K562 (cell line): Measurements from ENCODE around the gene CACNA2D2. TPM values are rescaled to one million over a fixed set of nuclear protein-coding genes. Genes with fewer than 3 reads are reported as not detected.

Source experiments
- CCAR2 ChIP-seq: fragments of 200-400 bp; formaldehyde crosslinking; IDR thresholded peaks from 2 replicates; pipeline ENCODE4 v1.6.1; 2017; ENCODE audit warnings: mild to moderate bottlenecking, low read depth, low read length
- CXXC5 ChIP-seq: fragments of 250-450 bp; sonication (Bioruptor Pico); IDR thresholded peaks from 2 replicates; pipeline ENCODE4 v1.8.0; 2022; ENCODE audit warnings: inconsistent platforms, mild to moderate bottlenecking, moderate library complexity
- GABPA ChIP-seq: fragments of 200-800 bp; sonication (Bioruptor generic); conservative IDR thresholded peaks from 2 replicates; pipeline ENCODE4 v1.6.1; 2016; ENCODE audit warnings: low read depth, missing genetic modification characterization, missing compliant biosample characterization
- GTF2E2 ChIP-seq: fragments of 200-800 bp; sonication (Bioruptor generic); IDR thresholded peaks from 2 replicates; pipeline ENCODE4 v1.6.1; 2016; ENCODE audit warnings: missing genetic modification characterization, missing compliant biosample characterization
- KAT7 ChIP-seq: sonication (generic); formaldehyde crosslinking; IDR thresholded peaks from 2 replicates; pipeline ENCODE4 v1.8.0; 2022; ENCODE audit warnings: missing genetic modification reagents, mild to moderate bottlenecking, borderline replicate concordance
- KLF16 ChIP-seq: IDR thresholded peaks from 2 replicates; pipeline ENCODE4 v1.6.1; 2016; ENCODE audit warnings: antibody characterized with exemption
- NCOR1 ChIP-seq: fragments of 450-650 bp; IDR thresholded peaks from 2 replicates; pipeline ENCODE4 v1.6.1; 2016; ENCODE audit warnings: mild to moderate bottlenecking, moderate library complexity
- PRPF4 ChIP-seq: fragments of 200-400 bp; formaldehyde crosslinking; IDR thresholded peaks from one replicate; pipeline ENCODE4 v1.6.1; 2017; ENCODE audit warnings: low read length, low read depth, mild to moderate bottlenecking; ENCODE audit not compliant: insufficient read depth, poor library complexity, severe bottlenecking
- SAFB2 ChIP-seq: fragments of 200-400 bp; formaldehyde crosslinking; IDR thresholded peaks from 2 replicates; pipeline ENCODE4 v1.6.1; 2018; ENCODE audit warnings: borderline replicate concordance, low read length, low read depth, moderate library complexity; ENCODE audit not compliant: severe bottlenecking
- ZNF668 ChIP-seq: fragments of 250-450 bp; sonication (Bioruptor Pico); IDR thresholded peaks from 2 replicates; pipeline ENCODE4 v1.8.0; 2022; ENCODE audit warnings: mild to moderate bottlenecking, inconsistent platforms
- polyA plus RNA-seq, 8 experiments: library from polyadenylated mRNA; depleted of rRNA in 4 of 8; stranded (reverse) in 5 of 8; unstranded in 3 of 8; fragments of >200 nt; fragmentation: Nextera tagmentation in 2 of 8; fragmentation: Illumina TruSeq in 1 of 8; extraction: Ambion mirVana in 2 of 8; extraction: Trizol in 1 of 8; gene quantifications; 2 replicates each; pipeline versions ENCODE4 v1.2.1 to v1.2.3, GENCODE V29; 2011 to 2014; ENCODE audit warnings: inconsistent platforms in 1 of 8, missing spikeins in 1 of 8
- total RNA-seq, 7 experiments: library from RNA; depleted of rRNA in 6 of 7; stranded (reverse); fragments of >200 nt in 6 of 7; fragmentation: Illumina TruSeq in 2 of 7; extraction: Trizol in 2 of 7; gene quantifications; 2 replicates each; pipeline versions ENCODE4 v1.2.1 to v1.2.3, GENCODE V29; 2011 to 2021; ENCODE audit warnings: low replicate concordance in 1 of 7
- TF ChIP-seq, protein P1 (sequence below): fragments of 450-650 bp; IDR thresholded peaks from one replicate; pipeline ENCODE4 v1.6.1; 2018; ENCODE audit warnings: mild to moderate bottlenecking, moderate library complexity; ENCODE audit not compliant: partially characterized antibody
- TF ChIP-seq, protein P2 (sequence below): fragments of 450-650 bp; IDR thresholded peaks from 2 replicates; pipeline ENCODE4 v1.6.1; 2016; ENCODE audit warnings: mild to moderate bottlenecking
- TF ChIP-seq, protein P3 (sequence below), 2 experiments: fragments of 450-650 bp; IDR thresholded peaks; 2 replicates each; pipeline ENCODE4 v1.6.1; 2018; ENCODE audit warnings: mild to moderate bottlenecking in 2 of 2, low read depth in 1 of 2; ENCODE audit not compliant: partially characterized antibody in 2 of 2
- TF ChIP-seq, protein P4 (sequence below): sonication (generic); formaldehyde crosslinking; IDR thresholded peaks from 2 replicates; pipeline ENCODE4 v1.8.1; 2023; ENCODE audit warnings: mild to moderate bottlenecking, missing genetic modification reagents
- TF ChIP-seq, protein P5 (sequence below): fragments of 250-450 bp; sonication (Bioruptor Pico); IDR thresholded peaks from 2 replicates; pipeline ENCODE4 v1.6.1; 2021; ENCODE audit warnings: mild to moderate bottlenecking

Gene CACNA2D2
- total and polyA plus RNA-seq, 9 of the 15 experiments (the other 6 are each of a cell fraction or from before 2014, with no cell fraction given), result 0.11 to 0.58 (median 0.36) TPM; not detected in 2

DNA sequence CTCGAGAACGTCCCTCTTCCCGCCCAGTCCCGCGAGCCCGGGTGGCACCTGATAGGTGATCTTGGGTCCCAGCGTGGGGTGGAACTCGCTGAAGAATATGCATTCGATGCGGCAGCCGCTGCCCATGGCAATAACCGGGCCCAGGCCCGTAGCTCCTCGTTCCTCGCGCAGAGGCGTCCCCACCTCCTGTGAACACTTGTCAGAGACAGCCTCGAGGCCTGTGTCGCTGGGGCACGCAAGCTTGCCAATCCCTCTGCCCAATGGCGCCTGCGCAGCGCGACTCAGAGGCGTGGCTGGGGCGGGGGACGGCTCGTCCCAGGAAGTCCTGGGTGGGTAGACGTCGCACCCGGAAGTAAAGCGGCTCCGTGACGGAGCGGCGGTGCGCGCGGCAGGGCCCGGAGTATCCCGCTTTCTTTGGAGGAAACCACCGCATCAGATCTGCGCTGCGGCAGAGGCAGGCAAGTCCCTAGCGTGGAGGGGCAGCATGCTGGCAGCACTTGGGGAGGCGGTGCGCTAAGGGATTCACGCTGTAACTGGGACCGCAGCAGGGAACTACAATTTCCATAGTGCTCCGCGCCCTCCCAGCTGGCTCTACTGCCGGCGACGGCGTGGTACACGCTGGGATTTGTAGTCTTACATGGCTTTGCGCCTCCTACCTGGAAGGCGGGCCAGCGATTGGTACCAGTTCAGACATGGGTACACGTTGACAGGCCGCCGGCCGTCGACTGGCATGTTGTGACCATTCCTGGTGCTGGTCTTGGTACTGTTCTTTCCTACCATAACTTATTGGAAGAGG lies 152.7 kb downstream of the CACNA2D2 start, which contains the start of the genes CYB561D2 and NPRL2 (continued):
- TF ChIP-seq, protein P1, sequence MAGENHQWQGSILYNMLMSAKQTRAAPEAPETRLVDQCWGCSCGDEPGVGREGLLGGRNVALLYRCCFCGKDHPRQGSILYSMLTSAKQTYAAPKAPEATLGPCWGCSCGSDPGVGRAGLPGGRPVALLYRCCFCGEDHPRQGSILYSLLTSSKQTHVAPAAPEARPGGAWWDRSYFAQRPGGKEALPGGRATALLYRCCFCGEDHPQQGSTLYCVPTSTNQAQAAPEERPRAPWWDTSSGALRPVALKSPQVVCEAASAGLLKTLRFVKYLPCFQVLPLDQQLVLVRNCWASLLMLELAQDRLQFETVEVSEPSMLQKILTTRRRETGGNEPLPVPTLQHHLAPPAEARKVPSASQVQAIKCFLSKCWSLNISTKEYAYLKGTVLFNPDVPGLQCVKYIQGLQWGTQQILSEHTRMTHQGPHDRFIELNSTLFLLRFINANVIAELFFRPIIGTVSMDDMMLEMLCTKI, result no peak
- no peak for TF ChIP-seq KLF16
- TF ChIP-seq, protein P2, sequence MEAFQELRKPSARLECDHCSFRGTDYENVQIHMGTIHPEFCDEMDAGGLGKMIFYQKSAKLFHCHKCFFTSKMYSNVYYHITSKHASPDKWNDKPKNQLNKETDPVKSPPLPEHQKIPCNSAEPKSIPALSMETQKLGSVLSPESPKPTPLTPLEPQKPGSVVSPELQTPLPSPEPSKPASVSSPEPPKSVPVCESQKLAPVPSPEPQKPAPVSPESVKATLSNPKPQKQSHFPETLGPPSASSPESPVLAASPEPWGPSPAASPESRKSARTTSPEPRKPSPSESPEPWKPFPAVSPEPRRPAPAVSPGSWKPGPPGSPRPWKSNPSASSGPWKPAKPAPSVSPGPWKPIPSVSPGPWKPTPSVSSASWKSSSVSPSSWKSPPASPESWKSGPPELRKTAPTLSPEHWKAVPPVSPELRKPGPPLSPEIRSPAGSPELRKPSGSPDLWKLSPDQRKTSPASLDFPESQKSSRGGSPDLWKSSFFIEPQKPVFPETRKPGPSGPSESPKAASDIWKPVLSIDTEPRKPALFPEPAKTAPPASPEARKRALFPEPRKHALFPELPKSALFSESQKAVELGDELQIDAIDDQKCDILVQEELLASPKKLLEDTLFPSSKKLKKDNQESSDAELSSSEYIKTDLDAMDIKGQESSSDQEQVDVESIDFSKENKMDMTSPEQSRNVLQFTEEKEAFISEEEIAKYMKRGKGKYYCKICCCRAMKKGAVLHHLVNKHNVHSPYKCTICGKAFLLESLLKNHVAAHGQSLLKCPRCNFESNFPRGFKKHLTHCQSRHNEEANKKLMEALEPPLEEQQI, result no peak
- no peak for TF ChIP-seq PRPF4
- TF ChIP-seq ZNF668 (CRISPR knock-in tag), result no peak
- TF ChIP-seq CXXC5, result peak; percentile 83
- no peak for TF ChIP-seq GTF2E2 (tag)
- no peak for TF ChIP-seq CCAR2
- TF ChIP-seq NCOR1, result no peak
- TF ChIP-seq KAT7 (CRISPR knock-in tag), result 0 out of 2 replicates have a peak, but pooled peaks have one; percentile 37
- no peak for TF ChIP-seq SAFB2
- TF ChIP-seq, protein P3, sequence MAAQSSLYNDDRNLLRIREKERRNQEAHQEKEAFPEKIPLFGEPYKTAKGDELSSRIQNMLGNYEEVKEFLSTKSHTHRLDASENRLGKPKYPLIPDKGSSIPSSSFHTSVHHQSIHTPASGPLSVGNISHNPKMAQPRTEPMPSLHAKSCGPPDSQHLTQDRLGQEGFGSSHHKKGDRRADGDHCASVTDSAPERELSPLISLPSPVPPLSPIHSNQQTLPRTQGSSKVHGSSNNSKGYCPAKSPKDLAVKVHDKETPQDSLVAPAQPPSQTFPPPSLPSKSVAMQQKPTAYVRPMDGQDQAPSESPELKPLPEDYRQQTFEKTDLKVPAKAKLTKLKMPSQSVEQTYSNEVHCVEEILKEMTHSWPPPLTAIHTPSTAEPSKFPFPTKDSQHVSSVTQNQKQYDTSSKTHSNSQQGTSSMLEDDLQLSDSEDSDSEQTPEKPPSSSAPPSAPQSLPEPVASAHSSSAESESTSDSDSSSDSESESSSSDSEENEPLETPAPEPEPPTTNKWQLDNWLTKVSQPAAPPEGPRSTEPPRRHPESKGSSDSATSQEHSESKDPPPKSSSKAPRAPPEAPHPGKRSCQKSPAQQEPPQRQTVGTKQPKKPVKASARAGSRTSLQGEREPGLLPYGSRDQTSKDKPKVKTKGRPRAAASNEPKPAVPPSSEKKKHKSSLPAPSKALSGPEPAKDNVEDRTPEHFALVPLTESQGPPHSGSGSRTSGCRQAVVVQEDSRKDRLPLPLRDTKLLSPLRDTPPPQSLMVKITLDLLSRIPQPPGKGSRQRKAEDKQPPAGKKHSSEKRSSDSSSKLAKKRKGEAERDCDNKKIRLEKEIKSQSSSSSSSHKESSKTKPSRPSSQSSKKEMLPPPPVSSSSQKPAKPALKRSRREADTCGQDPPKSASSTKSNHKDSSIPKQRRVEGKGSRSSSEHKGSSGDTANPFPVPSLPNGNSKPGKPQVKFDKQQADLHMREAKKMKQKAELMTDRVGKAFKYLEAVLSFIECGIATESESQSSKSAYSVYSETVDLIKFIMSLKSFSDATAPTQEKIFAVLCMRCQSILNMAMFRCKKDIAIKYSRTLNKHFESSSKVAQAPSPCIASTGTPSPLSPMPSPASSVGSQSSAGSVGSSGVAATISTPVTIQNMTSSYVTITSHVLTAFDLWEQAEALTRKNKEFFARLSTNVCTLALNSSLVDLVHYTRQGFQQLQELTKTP (IDR thresholded peaks at IDR 0.05; ENCODE audit: low read depth in 1 of 2, partially characterized antibody in 2 of 2), result peak in 1 of 2 experiments; percentile 99
- TF ChIP-seq, protein P4, sequence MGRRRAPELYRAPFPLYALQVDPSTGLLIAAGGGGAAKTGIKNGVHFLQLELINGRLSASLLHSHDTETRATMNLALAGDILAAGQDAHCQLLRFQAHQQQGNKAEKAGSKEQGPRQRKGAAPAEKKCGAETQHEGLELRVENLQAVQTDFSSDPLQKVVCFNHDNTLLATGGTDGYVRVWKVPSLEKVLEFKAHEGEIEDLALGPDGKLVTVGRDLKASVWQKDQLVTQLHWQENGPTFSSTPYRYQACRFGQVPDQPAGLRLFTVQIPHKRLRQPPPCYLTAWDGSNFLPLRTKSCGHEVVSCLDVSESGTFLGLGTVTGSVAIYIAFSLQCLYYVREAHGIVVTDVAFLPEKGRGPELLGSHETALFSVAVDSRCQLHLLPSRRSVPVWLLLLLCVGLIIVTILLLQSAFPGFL (CRISPR knock-in tag), result no peak
- TF ChIP-seq, protein P5, sequence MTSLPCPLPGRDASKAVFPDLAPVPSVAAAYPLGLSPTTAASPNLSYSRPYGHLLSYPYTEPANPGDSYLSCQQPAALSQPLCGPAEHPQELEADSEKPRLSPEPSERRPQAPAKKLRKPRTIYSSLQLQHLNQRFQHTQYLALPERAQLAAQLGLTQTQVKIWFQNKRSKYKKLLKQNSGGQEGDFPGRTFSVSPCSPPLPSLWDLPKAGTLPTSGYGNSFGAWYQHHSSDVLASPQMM, result no peak
- peak; percentile 94 for TF ChIP-seq GABPA (tag)
